Anterior cingulate cortex (tissue), 58 donors: ENCODE results near the gene TOMM6.

Source experiments
- DNase-seq, 58 donors: peaks; one replicate each; lab custom pipeline; 2025; lab: John Stamatoyannopoulos, UW

TOMM6 gene

GRCh38 chr6:41818271-41819054 lies 31.0 kb downstream of the TOMM6 start:
- DNase-seq, result no peak

GRCh38 chr6:41821266-41821665 lies 33.8 kb downstream of the TOMM6 start:
- DNase-seq, result no peak

- DNase-seq, result no peak
These were observed 34.5 kb downstream of the TOMM6 start for GRCh38 chr6:41822021-41822420.

GRCh38 chr6:41823178-41823577 lies 35.7 kb downstream of the TOMM6 start:
- no peak for DNase-seq

GRCh38 chr6:41824571-41825569 lies 37.4 kb downstream of the TOMM6 start:
- no peak for DNase-seq

GRCh38 chr6:41826343-41827022 lies 39.0 kb downstream of the TOMM6 start:
- DNase-seq, result no peak

GRCh38 chr6:41832263-41832662 lies 44.8 kb downstream of the TOMM6 start:
- DNase-seq, result no peak

- DNase-seq, result no peak
These were observed 48.6 kb downstream of the TOMM6 start for GRCh38 chr6:41836022-41836659.

- DNase-seq, result no peak
These were observed 49.2 kb downstream of the TOMM6 start for GRCh38 chr6:41836660-41837052.
